Activated naive CD4-positive, alpha-beta T cell treated with anti-CD3 and anti-CD28 coated beads for 36 hours (primary cell): ENCODE data around the gene TFB1M. TPM values are rescaled to one million over a fixed set of nuclear protein-coding genes. Genes with fewer than 3 reads are reported as not detected.
"Not testable (repeated sequence)": the region's sequence is repeated elsewhere in the genome, so short reads cannot be mapped to it uniquely, and the experiment has no call there.

Source experiments
- CTCF ChIA-PET: fragments of 350-600 bp; sonication (Branson Sonifier 250); formaldehyde crosslinking; loops from one replicate; lab custom pipeline; 2021; ENCODE audit warnings: antibody characterized with exemption; lab: Charles Lee
- DNase-seq: peaks from one replicate; pipeline ENCODE4 v3.0.0-alpha.2; 2020
- H3K27ac Mint-ChIP-seq: one replicate; pipeline ENCODE4 v1.8.0; 2021; ENCODE audit warnings: mild to moderate bottlenecking, mixed read lengths
- H3K27me3 Mint-ChIP-seq: one replicate; pipeline ENCODE4 v1.8.0; 2021; ENCODE audit warnings: low read depth, mixed read lengths
- H3K36me3 Mint-ChIP-seq: one replicate; pipeline ENCODE4 v1.8.0; 2021; ENCODE audit warnings: low read depth, mixed read lengths
- H3K4me1 Mint-ChIP-seq: one replicate; pipeline ENCODE4 v1.8.0; 2021; ENCODE audit warnings: low read depth, mixed read lengths
- H3K4me3 Mint-ChIP-seq: one replicate; pipeline ENCODE4 v1.8.0; 2021; ENCODE audit warnings: mild to moderate bottlenecking, moderate library complexity, mixed read lengths
- H3K9me3 Mint-ChIP-seq: one replicate; pipeline ENCODE4 v1.8.0; 2021; ENCODE audit warnings: mixed read lengths
- intact Hi-C: fragments of 100-400 bp; cut with micrococcal nuclease; formaldehyde crosslinking; loops from one replicate; pipeline ENCODE4 v1.15.1; 2023
- total RNA-seq, 2 experiments: library from RNA; stranded (reverse); gene quantifications; one replicate each; pipeline ENCODE4 v1.2.3, GENCODE V29; 2021

Gene TFB1M
- total RNA-seq, 2 experiments from 2014 or later = 38.7 to 45.3 TPM

- CTCF ChIA-PET = interaction anchor here (0.5 to 2.8 kb wide), 2 partner anchors 93 to 97 kb away, joined by 3 to 11 read pairs; no protein-coding TSS in a partner anchor
- no peaks in the 10 kb centered on the region for H3K9me3 Mint-ChIP-seq
- no peak overlapping the region for H3K27ac Mint-ChIP-seq
- peaks cover 27% of the 10 kb centered on the region for H3K36me3 Mint-ChIP-seq
- intact Hi-C loops = no loop called here
- H3K4me1 Mint-ChIP-seq = peaks cover 9% of the 10 kb centered on the region
- H3K27me3 Mint-ChIP-seq = no peaks in the 10 kb centered on the region
- H3K4me3 Mint-ChIP-seq = no peak overlapping the region
- no peak for DNase-seq
Measured at GRCh38 chr6:155271145-155271544, 43.1 kb downstream of the TFB1M start.

- Mint-ChIP-seq H3K4me1 (peaks cover 9% of the 10 kb centered on the region), H3K36me3 (peaks cover 27% of the 10 kb centered on the region), H3K4me3 (no peak overlapping the region), H3K27me3 (no peaks in the 10 kb centered on the region), H3K27ac (no peak overlapping the region), H3K9me3 (no peaks in the 10 kb centered on the region)
- CTCF ChIA-PET = interaction anchor here (0.5 to 2.8 kb wide), 4 partner anchors 12 to 595 kb away, joined by 3 to 11 read pairs (median 3); no protein-coding TSS in a partner anchor
- no peak for DNase-seq
- intact Hi-C loops = no loop called here
Measured at GRCh38 chr6:155270561-155271091, 43.7 kb downstream of the TFB1M start.

- Mint-ChIP-seq H3K4me1 (peaks cover 9% of the 10 kb centered on the region), H3K27ac (no peak overlapping the region), H3K9me3 (no peaks in the 10 kb centered on the region), H3K27me3 (no peaks in the 10 kb centered on the region), H3K36me3 (peaks cover 22% of the 10 kb centered on the region), H3K4me3 (no peak overlapping the region)
- CTCF ChIA-PET = interaction anchor here (0.6 to 2.8 kb wide), 4 partner anchors 11 to 594 kb away, joined by 3 to 11 read pairs (median 3); no protein-coding TSS in a partner anchor
- DNase-seq = no peak
- intact Hi-C loops = loop anchor here (5.0 kb wide), 1 partner anchor 92 kb away; no protein-coding TSS in a partner anchor
Measured at GRCh38 chr6:155269765-155270164, 44.5 kb downstream of the TFB1M start.

GRCh38 chr6:155268088-155268867 lies 46.0 kb downstream of the TFB1M start:
- not testable (repeated sequence) for H3K4me3 Mint-ChIP-seq, H3K9me3 Mint-ChIP-seq, H3K4me1 Mint-ChIP-seq, H3K27ac Mint-ChIP-seq, H3K27me3 Mint-ChIP-seq
- CTCF ChIA-PET = interaction anchor here (0.6 to 2.8 kb wide), 9 partner anchors 10 to 498 kb away, joined by 3 to 11 read pairs (median 4); no protein-coding TSS in a partner anchor
- peaks cover 18% of the 10 kb centered on the region for H3K36me3 Mint-ChIP-seq
- peak; percentile 26 for DNase-seq
- intact Hi-C loops = loop anchor here (5.0 kb wide), 1 partner anchor 91 kb away; no protein-coding TSS in a partner anchor

- Mint-ChIP-seq H3K27me3 (no peaks in the 10 kb centered on the region), H3K4me3 (no peak overlapping the region), H3K36me3 (peaks cover 19% of the 10 kb centered on the region), H3K27ac (no peak overlapping the region), H3K9me3 (no peaks in the 10 kb centered on the region), H3K4me1 (peaks cover 5% of the 10 kb centered on the region)
- no peak for DNase-seq
- CTCF ChIA-PET = interaction anchor here (0.7 to 1.1 kb wide), 4 partner anchors 10 to 90 kb away, joined by 3 to 4 read pairs (median 3); no protein-coding TSS in a partner anchor
- intact Hi-C loops = loop anchor here (5.0 kb wide), 1 partner anchor 90 kb away; no protein-coding TSS in a partner anchor
Measured at GRCh38 chr6:155267411-155267810, 46.9 kb downstream of the TFB1M start.

GRCh38 chr6:155265843-155266535 lies 48.3 kb downstream of the TFB1M start:
- Mint-ChIP-seq H3K4me1 (peaks cover 9% of the 10 kb centered on the region), H3K27me3 (no peaks in the 10 kb centered on the region), H3K9me3 (no peaks in the 10 kb centered on the region), H3K4me3 (no peak overlapping the region), H3K36me3 (peaks cover 26% of the 10 kb centered on the region), H3K27ac (no peak overlapping the region)
- DNase-seq = no peak
- intact Hi-C loops = loop anchor here (5.0 kb wide), 1 partner anchor 89 kb away; no protein-coding TSS in a partner anchor
- CTCF ChIA-PET = interaction anchor here (0.5 to 0.6 kb wide), 2 partner anchors 10 to 33 kb away, joined by 3 to 4 read pairs; no protein-coding TSS in a partner anchor

- no peaks in the 10 kb centered on the region for H3K9me3 Mint-ChIP-seq
- H3K36me3 Mint-ChIP-seq = peaks cover 25% of the 10 kb centered on the region
- CTCF ChIA-PET = interaction anchor here (0.8 kb wide), 1 partner anchor 24 kb away, joined by 4 read pairs; no protein-coding TSS in a partner anchor
- H3K4me3 Mint-ChIP-seq = no peak overlapping the region
- no peaks in the 10 kb centered on the region for H3K27me3 Mint-ChIP-seq
- no peak for DNase-seq
- H3K4me1 Mint-ChIP-seq = peaks cover 10% of the 10 kb centered on the region
- intact Hi-C loops = loop anchor here (5.0 kb wide), 1 partner anchor 88 kb away; no protein-coding TSS in a partner anchor
- H3K27ac Mint-ChIP-seq = no peak overlapping the region
Measured at GRCh38 chr6:155264693-155265320, 49.5 kb downstream of the TFB1M start.

- H3K4me3 Mint-ChIP-seq = no peak within 1 kb of the TSS
- no peak within 1 kb of the TSS for H3K27ac Mint-ChIP-seq
- no peak for DNase-seq
- H3K9me3 Mint-ChIP-seq = no peaks in the 10 kb centered on the region
- H3K27me3 Mint-ChIP-seq = no peaks in the 10 kb centered on the region
- intact Hi-C loops = no loop called here
- peaks cover 10% of the 10 kb centered on the region for H3K4me1 Mint-ChIP-seq
- H3K36me3 Mint-ChIP-seq = peaks cover 27% of the 10 kb centered on the region
- CTCF ChIA-PET = no interaction called here
Measured at GRCh38 chr6:155263373-155264063, 50.8 kb downstream of the TFB1M start, which contains the start of gene CLDN20. CLDN20 (plus strand) TSS chr6:155264013; CDS start chr6:155275720, 11,707 bp downstream.

DNA sequence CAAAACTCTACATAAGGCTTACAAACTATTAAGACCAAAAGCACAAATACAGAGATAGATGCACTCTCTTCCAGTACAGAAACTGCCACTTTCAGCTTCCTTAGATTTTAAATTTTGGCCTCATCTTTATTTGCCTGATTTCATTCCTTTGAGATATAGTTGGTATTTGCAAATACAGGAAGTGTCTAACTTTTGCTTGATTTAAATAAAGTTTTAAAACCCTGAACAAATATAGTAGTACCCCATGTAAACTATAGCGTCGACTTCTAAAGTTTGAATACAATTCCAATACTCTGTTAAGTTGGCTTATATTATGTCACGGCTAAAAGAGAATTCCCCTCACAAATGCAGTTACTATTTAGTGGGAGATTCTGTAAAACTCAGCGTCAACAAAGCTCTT lies 51.6 kb downstream of the TFB1M start:
- CTCF ChIA-PET = no interaction called here
- intact Hi-C loops = no loop called here
- Mint-ChIP-seq H3K27me3 (no peaks in the 10 kb centered on the region), H3K4me3 (no peak overlapping the region), H3K4me1 (peaks cover 5% of the 10 kb centered on the region), H3K27ac (no peak overlapping the region), H3K36me3 (peaks cover 25% of the 10 kb centered on the region), H3K9me3 (no peaks in the 10 kb centered on the region)
- DNase-seq = no peak

DNA sequence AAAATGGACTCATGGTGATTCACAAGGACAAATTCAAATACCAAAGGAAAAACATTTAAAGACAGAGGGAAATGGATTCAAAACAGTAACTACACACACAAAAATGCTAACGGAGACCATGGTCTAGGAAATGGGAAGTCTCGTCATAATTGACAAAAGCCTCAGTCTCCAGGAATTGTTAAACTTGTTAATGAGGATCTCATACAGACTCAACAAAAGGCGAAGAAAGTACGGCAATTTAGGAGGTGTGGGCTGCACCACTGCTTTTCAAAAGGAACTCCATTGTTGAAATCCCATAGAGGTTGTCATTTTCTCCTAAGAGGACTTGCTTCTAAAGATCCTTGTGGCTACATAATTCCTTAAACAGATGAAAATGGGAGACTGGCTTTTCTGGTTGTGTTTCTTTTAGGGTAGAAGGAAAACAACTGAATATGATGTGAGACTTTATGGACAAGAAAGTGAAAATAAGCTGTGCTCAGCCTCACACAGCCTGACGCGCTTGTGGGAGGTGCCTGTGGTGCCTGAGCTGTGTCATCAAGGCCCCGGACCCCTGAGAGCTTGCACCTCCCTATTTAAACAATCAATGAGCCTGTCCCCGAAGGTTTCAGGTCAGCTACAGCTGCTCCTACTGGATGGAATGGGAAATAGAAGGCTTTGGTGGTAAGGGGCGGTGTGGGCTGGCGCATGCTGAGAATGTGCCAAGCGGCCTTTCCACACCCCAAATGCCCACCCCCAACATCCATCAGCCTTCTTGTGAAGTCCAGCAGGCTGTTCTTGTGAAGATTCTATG lies 53.0 kb downstream of the TFB1M start:
- no peaks in the 10 kb centered on the region for H3K9me3 Mint-ChIP-seq
- peaks cover 20% of the 10 kb centered on the region for H3K36me3 Mint-ChIP-seq
- peaks cover 5% of the 10 kb centered on the region for H3K4me1 Mint-ChIP-seq
- DNase-seq = no peak
- intact Hi-C loops = no loop called here
- CTCF ChIA-PET = no interaction called here
- H3K27ac Mint-ChIP-seq = no peak overlapping the region
- no peak overlapping the region for H3K4me3 Mint-ChIP-seq
- H3K27me3 Mint-ChIP-seq = no peaks in the 10 kb centered on the region

DNA sequence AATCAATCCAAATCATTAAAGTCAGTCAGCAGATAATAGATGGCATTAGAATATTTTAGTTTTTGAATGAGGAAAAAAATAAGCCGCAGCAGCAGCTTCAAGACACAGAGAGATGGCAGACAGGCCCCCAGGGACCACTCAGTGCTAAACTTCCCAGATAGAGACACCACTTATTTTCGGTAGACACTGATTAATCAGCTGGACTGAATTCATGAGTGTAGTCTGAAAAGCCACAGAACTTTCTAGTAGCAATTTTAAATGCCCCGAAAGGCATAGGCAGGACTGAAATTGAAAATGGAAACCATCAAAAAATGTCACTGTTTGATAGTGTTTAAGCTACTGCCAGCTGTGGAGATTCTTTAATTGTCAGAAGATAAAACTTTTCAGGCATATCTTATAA lies 53.6 kb downstream of the TFB1M start:
- intact Hi-C loops = no loop called here
- no peak for DNase-seq
- H3K27me3 Mint-ChIP-seq = no peaks in the 10 kb centered on the region
- H3K4me3 Mint-ChIP-seq = no peak overlapping the region
- peaks cover 5% of the 10 kb centered on the region for H3K4me1 Mint-ChIP-seq
- no peaks in the 10 kb centered on the region for H3K9me3 Mint-ChIP-seq
- H3K27ac Mint-ChIP-seq = no peak overlapping the region
- CTCF ChIA-PET = no interaction called here
- H3K36me3 Mint-ChIP-seq = peaks cover 17% of the 10 kb centered on the region
